ENCODE data around the gene MAPK4. TPM values are rescaled to one million over a fixed set of nuclear protein-coding genes. Genes with fewer than 3 reads are reported as not detected.
A peak's percentile ranks its signal among the peaks of the same experiment; 100 is the strongest.

MAPK4 gene
- total RNA-seq, 1 donor from 2014 or later, result 26.9 TPM

DNA sequence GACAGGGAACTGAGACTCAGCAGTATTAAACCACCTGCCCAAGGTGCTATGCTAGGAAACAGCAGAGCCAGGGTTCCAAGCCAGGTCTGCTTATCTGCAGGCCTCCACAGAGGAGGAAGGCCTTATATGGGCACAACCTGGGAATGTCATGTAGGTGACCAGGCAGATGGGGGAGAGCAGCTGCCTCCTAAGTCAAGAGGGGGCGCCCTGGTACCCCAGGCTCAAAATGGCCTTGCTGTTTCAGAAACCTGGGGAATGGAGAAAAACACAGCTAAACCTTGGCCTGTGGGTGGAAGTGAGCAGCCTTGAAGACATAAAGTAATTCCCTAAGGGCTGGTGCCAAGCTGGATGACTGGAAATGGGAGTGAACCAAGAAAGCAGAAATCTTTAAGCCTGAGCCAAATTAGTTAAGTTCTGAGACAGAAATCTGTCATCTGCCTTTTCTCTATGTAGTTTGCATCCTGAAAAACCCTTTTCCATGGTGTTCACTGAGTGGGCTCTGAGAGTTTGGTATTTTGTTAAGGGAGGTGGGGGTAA lies 79.1 kb downstream of the MAPK4 start:
- DNase-seq (no peak), ATAC-seq (ENCODE audit: poor library complexity) (no peak)
- intact Hi-C loops (cut with DNase I), result no loop called here

DNA sequence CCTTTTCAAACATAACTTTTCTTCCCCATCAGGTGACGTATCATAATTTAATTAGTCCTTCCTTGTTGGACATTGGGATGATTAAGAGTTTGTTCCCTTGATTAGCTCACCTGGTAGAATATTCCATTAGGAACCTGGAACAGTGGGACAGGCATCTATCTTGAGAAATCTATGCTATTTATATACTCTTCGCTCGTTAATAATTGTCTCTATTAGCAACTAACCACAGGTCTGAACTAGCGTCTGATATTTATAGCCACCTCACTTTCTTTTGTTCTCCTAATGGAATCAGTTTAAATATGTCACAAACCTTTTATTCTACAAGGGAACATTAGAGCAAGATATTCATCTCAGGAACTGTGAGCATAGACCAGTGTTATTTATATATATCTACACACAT lies 79.8 kb downstream of the MAPK4 start:
- DNase-seq (no peak), ATAC-seq (ENCODE audit: poor library complexity) (no peak)
- intact Hi-C loops (cut with DNase I), result loop anchor here (10.0 kb wide), 1 partner anchor 75 kb away; the partner anchor contains the start of gene MAPK4

DNA sequence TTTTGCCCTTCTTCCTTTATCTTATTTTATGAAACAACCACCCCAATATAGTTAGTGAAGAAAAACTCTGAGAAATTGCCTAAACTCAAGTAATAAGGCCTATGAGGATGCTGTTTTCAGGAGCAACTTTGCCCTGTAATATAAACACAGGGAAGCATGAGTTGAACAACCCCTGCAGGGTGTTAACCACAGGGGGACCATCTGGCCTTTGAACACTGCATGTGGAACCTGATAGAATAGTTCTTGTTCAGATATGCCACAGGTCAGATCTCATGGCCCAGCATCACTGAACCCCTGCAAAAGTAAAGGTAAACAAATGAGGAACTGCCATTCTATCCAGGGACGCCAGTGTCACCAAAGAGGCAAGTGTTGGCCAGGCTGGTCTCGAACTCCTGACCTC lies 82.6 kb downstream of the MAPK4 start:
- intact Hi-C loops (cut with DNase I), result loop anchor here (10.0 kb wide), 1 partner anchor 78 kb away; the partner anchor contains the start of gene MAPK4
- no peak for ATAC-seq (ENCODE audit: poor library complexity)
- DNase-seq, result no peak

DNA sequence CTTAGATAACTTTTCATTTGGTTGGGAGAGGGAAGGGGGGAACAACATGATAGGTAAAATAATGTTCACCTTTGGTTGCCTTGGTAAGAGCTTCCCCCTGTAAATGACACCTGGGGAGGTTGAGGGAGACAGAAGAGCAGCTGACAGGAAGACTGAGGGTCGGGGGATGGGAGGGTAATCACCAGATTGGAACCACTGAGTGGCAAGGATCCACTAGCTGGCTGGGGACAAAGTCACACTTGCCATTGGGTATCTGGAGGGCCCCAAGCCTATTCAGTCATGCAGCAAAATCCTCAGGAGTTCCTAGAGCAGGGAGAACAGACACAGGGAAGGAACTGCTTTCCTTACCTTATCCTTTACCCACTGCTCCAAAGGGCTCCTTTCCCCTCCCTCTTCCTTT lies 84.3 kb downstream of the MAPK4 start:
- DNase-seq (no peak), ATAC-seq (ENCODE audit: poor library complexity) (no peak)
- intact Hi-C loops (cut with DNase I), result loop anchor here (10.0 kb wide), 1 partner anchor 79 kb away; the partner anchor contains the start of gene MAPK4

DNA sequence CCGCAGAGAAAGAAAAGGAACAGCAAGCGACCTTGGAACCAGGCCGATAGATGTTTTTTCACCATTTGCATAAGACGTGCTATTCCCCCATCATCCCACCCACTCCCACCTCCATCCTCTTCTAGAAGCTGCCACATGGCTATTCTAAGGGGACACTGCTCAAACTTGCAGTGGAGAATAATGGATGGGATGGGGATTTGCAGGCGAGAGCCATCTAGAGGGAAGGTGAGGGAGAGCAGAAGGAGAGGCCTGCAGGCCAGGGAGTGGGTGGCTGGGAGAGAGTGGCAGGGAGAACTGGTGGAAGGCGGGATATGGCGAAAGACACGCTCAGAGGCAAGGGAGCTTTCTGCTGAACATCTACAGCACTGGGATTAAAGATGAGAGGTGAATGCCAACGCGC lies 84.9 kb downstream of the MAPK4 start:
- DNase-seq, result no peak
- no peak for ATAC-seq (ENCODE audit: poor library complexity)
- intact Hi-C loops (cut with DNase I), result loop anchor here (10.0 kb wide), 1 partner anchor 80 kb away; the partner anchor contains the start of gene MAPK4

DNA sequence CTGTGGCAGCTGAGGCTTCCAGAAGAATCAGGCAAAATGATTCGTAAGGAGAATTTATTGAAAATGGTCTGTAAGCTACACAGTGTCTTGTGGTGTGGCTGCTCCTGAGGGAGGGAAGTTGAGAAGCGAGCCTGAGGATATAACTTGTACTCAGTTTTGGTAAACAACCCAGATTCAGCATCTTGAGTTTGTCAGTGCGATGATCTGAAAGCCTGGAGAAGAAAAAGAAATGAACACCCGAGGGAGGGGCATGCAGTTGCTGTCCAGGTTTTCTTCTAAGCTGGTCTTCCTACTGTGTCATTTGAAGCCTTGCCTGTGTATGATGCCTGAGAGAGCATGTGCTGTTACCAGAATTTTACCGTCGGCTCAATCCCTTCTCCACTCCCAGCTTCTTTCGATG lies 87.3 kb downstream of the MAPK4 start:
- ATAC-seq (ENCODE audit: poor library complexity), result no peak
- intact Hi-C loops (cut with DNase I), result loop anchor here (10.0 kb wide), 1 partner anchor 82 kb away; the partner anchor contains the start of gene MAPK4
- DNase-seq, result no peak

DNA sequence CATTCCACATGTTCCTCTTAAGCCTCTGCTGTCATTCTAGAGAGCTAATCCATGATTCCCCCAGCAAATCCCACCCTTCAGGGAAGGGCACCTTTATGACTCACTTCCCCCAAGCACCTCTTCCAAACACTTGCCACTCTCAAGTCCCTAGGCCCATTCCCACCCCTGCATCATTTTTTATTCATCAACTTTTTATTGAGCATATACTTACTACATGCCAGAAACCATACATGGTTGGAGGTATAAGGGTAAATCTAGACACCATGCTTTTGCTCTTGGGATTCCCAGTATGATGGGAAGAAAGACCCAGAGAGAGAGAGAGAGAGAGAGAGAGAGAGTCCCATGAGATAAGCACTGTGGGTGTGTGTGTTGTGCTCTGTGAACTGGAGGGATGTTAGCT lies 87.9 kb downstream of the MAPK4 start:
- DNase-seq (no peak), ATAC-seq (ENCODE audit: poor library complexity) (no peak)
- intact Hi-C loops (cut with DNase I), result loop anchor here (10.0 kb wide), 1 partner anchor 83 kb away; the partner anchor contains the start of gene MAPK4

DNA sequence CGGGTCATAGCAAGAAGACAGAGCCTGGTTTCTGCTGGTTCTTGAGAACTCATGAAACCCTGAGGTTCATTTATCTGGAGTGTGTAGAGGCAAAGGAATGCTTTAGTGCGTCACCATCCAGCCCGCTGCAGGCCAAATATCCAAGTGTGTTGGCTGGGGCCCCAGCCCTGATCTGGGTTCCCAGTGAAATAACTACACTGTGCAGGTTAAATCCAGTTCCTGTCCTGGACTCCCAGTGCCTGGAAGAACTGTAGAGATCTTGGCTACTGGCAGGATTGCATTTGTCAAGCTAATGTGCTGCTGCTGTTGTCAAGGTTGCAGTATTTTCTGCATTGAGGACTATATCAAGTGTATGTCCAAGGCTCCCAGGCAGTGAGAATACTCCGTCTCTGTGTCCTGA lies 89.9 kb downstream of the MAPK4 start:
- ATAC-seq (ENCODE audit: poor library complexity) (peak; percentile 79), DNase-seq (peak; percentile 87)
- intact Hi-C loops (cut with DNase I), result loop anchor here (10.0 kb wide), 1 partner anchor 85 kb away; the partner anchor contains the start of gene MAPK4

DNA sequence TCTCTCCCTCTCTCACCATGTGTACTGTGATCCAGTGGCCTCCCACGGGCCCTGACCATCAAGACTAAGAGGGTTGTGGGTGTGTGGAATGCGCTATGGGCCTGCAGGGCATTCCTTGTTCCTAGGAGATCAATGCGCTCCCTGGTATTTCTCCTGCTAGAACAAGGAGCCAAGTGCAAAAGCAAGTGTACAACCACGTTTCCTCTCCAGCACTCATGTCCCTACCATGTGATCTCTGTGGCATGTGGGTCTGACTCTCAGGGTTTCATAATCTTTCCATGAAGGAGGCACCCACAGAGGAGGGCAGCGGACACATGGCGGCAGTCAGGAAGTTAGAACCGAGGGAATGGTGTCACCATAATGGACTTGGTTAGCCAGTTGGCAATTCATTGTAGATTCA lies 91.4 kb downstream of the MAPK4 start:
- intact Hi-C loops (cut with DNase I), result no loop called here
- ATAC-seq (ENCODE audit: poor library complexity), result no peak

DNA sequence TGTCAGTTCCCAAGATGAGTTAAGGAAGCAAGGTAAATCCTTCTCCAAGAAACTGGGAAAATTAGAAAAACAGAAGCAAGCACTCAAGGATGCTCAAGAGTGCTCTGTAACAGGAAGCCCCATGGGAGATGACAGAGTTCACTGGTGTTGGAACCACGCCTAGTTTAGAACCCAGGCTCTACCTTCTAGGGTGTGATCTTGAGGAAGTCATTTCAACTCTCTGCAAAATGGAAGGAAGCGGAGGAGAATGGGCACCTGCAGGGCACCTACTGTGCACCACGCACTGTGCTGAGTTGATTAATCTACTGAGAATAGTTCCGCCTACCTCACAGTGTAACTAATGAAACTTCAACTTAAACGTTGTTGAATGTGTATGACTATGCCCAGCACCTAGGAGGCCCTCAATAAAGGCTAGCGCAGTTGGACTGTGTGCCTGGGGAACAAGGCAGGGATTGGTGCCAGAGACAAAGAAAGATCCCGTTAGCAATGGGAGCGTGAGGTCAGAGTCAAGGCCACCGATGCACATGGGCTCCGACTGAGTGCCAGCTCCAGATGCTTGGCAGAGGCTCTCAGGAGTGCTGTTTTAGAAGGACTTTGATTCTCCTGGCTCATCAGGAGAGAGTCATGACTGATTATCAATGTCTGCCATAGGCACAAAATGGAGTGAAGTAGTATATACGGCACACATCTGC lies 93.7 kb downstream of the MAPK4 start:
- intact Hi-C loops (cut with DNase I), result no loop called here
- peak; percentile 60 for ATAC-seq (ENCODE audit: poor library complexity)
- peak; percentile 78 for DNase-seq

More for the DNA sequence above, 91.4 kb downstream of the MAPK4 start:
- no peak for DNase-seq

DNA sequence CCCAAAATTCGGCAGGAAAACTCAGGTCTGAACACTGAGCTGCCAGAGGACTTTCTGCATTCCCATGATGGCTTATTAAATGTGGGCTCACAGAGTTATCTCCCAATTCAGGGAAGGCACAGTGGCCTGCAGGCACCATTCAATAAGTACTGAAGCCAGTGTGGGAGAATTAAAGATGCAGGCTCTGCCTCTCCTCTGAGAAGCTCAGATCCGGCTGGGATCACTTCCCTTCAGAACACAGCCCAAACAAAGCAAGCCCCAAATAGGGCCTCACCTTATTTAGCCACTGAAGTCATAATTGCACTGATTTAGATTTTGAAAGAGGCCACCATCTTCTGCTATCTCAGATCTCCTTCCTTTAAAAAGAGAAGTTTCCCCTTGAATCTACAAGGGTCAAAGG lies 94.3 kb downstream of the MAPK4 start:
- ATAC-seq (ENCODE audit: poor library complexity), result no peak
- intact Hi-C loops (cut with DNase I), result no loop called here
- no peak for DNase-seq

DNA sequence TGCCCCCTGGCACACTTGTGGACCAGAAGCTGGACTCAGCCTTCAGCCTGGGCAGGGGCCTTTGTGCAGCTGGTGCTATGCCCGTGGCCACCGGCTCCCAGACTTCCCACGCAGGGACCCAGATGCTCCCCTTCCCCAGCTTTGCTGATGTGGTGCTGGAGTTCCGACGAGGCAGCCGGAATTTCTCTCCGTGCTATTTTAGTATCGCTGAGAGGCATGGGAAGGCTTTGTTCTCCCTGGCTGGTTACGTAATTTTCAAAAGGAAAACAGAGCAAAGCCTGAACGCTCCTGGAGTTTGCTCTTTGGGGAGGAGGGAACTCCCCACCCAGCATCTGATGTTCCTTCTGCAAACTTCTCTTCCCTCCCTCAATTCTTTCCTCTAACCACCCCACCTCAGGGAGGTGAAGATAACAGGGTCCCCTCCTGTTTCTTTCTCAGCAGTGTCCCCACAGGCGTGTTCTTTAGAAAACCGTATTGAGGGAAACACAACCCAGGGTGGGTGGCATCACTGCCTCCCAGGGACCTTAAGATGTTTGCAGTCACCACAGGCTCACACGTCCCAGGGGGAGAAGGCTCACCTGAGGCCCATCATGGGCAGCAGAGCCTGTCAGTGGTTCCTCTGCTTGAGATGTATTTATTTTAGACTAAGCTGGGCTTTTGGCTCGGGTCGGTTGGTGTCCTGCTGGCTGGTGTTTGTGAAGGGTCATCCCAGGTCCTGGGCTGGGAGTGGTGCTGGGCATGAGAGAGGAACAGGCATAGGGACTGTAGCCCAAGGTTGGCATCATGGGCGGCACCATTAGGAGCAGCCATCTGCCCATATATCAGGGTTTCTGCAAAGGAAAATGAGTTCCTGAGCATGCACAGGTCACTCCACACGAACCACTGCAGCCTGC lies 95.0 kb downstream of the MAPK4 start:
- DNase-seq (peak; percentile 70), ATAC-seq (ENCODE audit: poor library complexity) (peak; percentile 70)
- intact Hi-C loops (cut with DNase I), result no loop called here

DNA sequence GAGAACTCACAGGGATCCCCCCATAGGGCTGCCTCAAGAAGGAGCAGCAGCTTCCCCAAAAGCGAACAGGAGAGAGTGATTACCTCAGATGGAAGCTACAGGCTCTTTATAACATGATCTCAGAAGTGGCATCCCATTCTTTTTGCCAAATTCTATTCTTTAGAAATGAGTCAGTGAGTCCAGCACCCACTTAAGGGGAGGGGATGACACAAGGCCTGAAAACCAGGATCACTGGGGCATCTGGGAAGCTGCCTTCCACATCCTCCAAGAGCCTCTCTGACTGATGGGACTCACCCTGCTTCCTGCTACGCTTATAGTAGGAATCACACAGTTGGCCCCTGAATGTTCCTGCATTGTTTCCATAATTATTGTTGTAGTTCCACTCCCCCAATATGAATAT lies 96.5 kb downstream of the MAPK4 start:
- ATAC-seq (ENCODE audit: poor library complexity) (no peak), DNase-seq (no peak)
- intact Hi-C loops (cut with DNase I), result no loop called here

DNA sequence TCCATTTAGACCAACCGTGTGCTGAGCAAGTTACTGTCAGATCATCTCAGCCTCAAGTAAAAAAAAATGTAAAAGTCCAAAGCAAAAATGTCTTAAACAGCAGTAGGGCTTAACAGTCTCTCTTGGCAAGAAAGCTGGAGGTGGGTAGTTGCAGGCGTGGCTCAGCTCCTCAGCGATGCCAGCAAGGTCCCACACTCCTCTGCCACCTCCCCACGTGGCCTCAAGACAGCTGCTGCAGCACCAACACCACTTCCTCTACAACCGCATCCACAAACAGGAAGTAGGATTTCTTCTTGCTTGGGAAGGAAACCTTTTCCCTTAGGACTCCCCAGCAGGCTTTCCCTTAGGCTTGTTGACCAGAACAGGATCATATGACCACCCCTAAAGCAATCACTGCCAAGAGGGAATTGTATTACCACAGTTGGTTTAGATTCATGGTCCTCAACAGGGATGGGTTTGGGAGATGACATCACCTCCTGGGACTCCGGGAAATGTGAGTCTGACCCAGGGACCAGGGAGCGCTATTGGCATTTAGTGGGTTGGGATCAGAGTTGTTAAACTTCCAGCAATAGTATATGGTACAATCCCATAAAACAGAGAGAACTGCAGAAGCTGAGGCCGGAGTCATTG lies 97.1 kb downstream of the MAPK4 start:
- intact Hi-C loops (cut with DNase I), result no loop called here
- DNase-seq, result no peak

DNA sequence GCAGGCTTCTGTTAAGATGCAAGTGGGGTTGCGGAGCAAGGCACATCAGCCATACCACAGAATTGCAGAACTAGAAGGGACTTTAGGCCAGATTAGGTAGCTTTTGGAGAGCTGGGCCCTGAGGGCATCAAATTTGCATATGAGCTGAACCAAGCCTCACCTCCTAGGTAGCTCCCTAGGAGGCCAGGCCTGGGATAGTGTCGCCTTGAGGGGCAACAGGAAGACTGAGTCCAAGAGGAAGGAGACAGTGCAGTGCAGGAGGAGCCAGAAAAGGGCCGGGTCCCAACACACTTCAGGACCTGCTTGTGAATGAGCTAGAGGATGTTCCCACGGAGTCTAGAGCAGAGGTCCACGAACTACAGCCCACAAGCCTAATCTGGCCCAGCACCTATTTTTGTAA lies 98.7 kb downstream of the MAPK4 start:
- no peak for DNase-seq
- ATAC-seq (ENCODE audit: poor library complexity), result no peak
- intact Hi-C loops (cut with DNase I), result no loop called here

More for the DNA sequence above, 97.1 kb downstream of the MAPK4 start:
- ATAC-seq (ENCODE audit: poor library complexity), result no peak

DNA sequence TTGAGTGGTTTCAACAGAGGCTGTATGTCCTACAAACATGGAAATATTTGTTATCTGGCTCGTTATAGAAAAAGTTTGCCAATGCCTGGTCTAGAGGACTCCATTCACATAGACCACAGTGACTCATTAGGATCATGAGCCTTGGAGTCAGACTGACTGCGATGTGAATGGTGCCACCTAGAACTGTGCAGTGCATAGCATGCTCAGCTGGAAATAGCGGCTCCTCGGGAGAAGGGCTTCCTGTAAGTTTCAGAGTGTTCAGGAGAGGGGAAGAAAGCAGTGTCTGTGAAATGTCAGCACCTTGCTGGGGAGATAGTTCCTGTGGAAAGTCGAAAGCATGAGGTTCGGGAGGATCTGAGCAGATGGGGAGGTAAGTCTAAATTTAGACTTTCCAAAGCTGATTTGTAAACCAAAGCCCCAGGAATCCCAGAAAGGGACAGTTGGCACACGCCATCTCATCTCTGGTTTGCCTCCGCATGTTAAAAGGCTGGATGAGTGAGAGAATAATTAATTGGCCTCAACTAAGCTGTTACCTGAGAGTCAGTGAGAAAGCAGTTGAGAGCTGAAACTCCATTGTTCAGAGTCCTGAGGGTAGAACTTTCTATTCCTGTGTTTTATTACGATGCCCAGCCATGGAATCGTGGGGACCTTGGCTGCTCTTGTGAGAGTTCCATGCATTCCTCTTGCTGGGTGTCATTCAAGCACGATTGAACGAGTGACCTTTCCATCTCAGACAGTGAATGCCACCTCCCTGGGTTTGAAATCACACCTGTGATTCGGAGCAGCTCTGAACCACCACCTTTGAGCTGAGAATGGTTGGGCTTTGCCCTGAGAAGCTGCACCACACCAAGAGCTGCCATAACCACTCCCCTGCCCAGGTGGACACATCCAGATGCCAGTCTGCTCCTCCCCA lies 99.5 kb downstream of the MAPK4 start:
- intact Hi-C loops (cut with DNase I), result no loop called here
- peak; percentile 51 for ATAC-seq (ENCODE audit: poor library complexity)

DNA sequence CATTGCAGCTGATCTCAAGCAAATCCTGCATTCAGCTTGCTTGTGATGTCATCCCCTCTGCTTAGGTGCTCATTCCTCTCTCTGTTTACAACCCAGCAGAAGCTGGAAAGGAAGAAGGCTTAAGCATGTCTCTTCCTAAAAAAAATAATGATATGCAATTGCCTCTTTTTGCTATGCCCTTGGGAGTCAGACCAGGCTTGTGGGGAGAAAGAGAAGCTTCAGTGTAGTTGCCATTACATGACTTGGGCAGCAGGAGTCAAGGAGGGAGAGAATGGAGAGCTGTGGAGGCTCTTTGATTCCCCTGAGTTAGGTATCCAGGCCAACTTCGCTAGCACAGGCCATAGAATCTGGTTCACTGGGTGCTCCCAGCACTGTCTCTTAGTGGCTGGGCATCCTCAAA lies 101.1 kb downstream of the MAPK4 start:
- DNase-seq (no peak), ATAC-seq (ENCODE audit: poor library complexity) (no peak)
- intact Hi-C loops (cut with DNase I), result no loop called here

More for the DNA sequence above, 99.5 kb downstream of the MAPK4 start:
- DNase-seq, result no peak

DNA sequence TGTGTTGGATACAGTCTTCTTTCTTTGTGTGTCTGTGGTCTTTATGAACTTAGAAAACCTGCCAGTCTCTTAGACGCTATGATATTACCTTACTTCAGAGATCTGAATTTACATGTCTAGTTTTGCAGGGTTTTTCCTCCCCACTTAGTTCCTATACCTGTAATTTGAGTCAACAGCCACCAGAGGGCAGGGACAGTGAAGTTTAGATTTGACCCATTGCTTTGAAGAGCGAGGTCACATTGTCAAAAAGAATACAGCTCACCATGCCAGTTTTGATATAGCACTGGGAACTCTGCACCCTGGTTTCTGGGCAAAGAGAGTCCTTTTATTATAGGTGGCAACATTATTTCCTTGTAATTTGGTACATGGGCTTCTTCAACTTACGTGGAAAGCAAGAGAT lies 102.3 kb downstream of the MAPK4 start:
- intact Hi-C loops (cut with DNase I), result no loop called here

More for the DNA sequence above, 102.3 kb downstream of the MAPK4 start:
- ATAC-seq (ENCODE audit: poor library complexity), result no peak
- DNase-seq, result no peak
